AG10803 (cell line): ENCODE results near the gene CNTNAP1.
A peak's percentile ranks its signal among the peaks of the same experiment; 100 is the strongest.
"Not testable (repeated sequence)": the region's sequence is repeated elsewhere in the genome, so short reads cannot be mapped to it uniquely, and the experiment has no call there.

ENCODE experiments used
- DNase-seq: peaks from one replicate; pipeline ENCODE4 v3.0.0; 2010; ENCODE audit warnings: low read depth
- H3K4me3 ChIP-seq: 2 replicates; pipeline ENCODE4 v1.5.1; 2011; ENCODE audit warnings: mild to moderate bottlenecking, low read length, control low read depth
- TF ChIP-seq, protein P1 (sequence below): conservative IDR thresholded peaks from 2 replicates; pipeline ENCODE4 v1.5.1; 2011; ENCODE audit warnings: mild to moderate bottlenecking, low read length, control low read depth, inconsistent platforms

CNTNAP1 gene

DNA sequence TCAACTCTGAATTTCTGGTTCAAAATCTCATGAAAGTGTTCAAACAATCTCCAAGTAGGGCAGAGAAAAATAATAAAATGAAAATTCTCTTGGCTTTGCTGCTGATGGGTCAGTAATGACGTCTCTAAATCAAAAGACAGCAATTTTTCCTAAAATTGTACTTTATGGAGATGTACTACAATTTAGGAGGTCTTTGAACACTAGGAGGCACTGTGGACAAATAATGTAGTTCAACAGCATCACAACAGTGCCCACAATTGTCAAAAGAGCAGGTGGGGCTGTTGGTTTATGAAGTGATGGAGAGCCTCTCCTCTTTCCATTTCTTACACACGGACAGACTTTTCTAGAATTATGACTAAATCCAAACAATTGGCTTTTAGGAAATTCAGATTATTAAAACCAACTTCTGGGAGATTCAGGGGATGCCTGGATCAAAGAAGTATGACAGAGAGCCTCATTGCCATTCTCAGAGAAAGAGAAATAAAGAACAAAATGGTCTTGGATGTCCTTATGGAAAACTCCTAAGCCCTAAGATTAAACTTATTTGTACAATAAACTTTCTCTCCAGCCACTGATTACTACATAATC lies 38.8 kb downstream of the CNTNAP1 start:
- H3K4me3 ChIP-seq = no peak overlapping the region
- TF ChIP-seq, protein P1, sequence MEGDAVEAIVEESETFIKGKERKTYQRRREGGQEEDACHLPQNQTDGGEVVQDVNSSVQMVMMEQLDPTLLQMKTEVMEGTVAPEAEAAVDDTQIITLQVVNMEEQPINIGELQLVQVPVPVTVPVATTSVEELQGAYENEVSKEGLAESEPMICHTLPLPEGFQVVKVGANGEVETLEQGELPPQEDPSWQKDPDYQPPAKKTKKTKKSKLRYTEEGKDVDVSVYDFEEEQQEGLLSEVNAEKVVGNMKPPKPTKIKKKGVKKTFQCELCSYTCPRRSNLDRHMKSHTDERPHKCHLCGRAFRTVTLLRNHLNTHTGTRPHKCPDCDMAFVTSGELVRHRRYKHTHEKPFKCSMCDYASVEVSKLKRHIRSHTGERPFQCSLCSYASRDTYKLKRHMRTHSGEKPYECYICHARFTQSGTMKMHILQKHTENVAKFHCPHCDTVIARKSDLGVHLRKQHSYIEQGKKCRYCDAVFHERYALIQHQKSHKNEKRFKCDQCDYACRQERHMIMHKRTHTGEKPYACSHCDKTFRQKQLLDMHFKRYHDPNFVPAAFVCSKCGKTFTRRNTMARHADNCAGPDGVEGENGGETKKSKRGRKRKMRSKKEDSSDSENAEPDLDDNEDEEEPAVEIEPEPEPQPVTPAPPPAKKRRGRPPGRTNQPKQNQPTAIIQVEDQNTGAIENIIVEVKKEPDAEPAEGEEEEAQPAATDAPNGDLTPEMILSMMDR = peak; percentile 71
- peak; percentile 63 for DNase-seq

DNA sequence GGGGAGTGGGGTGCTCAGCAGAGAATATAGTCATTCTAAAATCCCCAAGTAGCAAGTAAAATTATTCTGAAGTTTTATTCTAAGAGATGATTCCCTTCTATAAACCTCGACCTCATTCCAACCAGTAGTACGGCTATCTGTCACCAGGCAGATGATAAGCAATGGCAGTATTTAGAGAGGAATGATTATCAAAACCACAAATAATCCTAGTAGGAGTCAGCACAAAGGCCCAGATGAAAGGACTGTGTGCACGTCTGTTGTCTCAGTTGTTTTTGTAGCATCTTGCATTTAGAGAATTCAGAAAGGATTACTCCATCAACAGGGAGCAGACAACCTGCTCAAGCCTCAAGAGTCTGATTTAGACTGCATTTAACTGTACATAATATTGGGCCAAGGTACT lies 41.3 kb downstream of the CNTNAP1 start:
- DNase-seq = no peak
- no peak overlapping the region for H3K4me3 ChIP-seq
- TF ChIP-seq, protein P1 = no peak

DNA sequence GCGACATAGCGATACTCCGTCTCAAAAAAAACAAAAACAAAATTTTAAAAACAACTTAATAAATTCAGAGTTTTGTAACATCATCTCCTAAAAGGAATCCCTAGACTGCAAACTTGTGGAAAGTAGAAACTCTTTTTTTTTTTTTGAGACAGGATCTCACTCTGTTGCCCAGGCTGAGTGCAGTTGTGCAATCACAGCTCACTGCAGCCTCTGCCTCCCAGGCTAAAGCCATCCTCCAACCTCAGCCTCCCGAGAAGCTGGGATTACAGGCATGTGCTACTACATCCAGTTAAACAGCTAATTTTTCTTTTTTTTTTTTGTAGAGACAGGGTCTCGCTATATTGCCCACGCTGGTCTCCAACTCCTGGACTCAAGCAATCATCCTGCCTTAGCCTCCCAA lies 42.8 kb downstream of the CNTNAP1 start:
- TF ChIP-seq, protein P1 = no peak
- no peak overlapping the region for H3K4me3 ChIP-seq
- no peak for DNase-seq

DNA sequence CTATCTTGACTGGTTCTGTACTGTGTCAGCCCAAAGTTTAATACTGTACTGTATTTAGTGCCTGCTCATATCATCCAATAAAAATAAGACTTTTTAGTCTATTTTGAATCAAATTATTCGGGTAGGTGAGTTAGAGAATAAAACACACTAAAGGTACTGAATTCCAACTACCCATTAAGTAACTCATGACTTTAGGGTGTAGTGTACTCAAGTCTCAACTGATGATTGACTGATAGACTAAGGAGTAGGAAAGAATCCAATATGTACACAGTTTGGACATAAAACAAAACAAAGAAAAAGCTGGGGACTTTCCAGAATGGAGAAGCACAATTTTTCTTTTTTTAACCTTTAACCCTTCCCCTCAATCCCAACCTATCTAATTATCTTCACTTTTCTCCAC lies 58.4 kb downstream of the CNTNAP1 start:
- no peak for DNase-seq
- TF ChIP-seq, protein P1 = no peak

DNA sequence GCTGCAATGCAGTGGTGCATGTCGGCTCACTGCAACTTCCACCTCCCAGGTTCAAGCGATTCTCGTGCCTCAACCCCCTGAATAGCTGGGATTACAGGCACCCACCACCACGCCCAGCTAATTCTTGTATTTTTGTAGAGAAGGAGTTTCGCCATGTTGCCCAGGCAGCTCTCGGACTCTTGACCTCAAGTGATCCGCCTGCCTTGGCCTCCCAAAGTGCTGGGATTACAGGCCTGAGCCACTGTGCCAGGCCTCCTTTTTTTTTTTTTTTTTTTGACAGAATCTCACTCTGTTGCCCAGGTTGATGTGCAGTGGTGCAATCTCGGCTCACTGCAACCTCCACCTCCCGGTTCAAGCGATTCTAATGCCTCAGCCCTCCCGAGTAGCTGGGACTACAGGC lies 60.6 kb downstream of the CNTNAP1 start:
- DNase-seq, H3K4me3 ChIP-seq: not testable (repeated sequence)

More for the DNA sequence above, 58.4 kb downstream of the CNTNAP1 start:
- no peak overlapping the region for H3K4me3 ChIP-seq

DNA sequence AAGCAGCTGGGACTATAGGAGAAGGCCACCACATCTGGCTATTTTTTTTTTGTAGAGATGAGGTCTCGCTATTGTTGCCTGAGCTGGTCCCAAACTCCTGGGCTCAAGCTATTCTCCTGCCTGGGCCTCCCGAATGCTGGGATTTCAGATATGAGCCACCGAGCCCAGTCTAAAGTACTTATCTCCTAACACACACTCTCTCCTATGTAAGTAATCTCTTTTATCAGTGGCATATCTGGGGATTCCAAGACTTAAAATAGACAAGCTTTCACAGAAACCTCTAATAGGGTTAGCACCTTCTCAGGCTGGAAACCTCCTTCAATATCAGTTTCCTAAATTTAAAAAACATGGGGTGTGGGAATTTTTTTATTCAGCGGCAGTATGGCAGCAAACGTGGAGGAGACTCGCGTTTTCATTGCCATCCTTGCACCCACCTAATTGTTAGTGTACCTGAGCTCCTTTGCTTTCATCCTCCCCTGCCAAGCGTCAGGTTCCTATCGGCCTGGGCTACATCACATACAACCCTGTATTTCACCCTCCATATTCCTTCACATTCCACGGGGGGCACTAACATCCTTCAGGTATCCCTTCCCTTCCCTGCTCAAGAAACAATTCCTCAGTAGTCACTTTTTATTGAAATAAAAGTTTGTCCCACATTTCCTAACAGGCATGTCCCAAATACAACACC lies 61.4 kb downstream of the CNTNAP1 start:
- no peak for DNase-seq

DNA sequence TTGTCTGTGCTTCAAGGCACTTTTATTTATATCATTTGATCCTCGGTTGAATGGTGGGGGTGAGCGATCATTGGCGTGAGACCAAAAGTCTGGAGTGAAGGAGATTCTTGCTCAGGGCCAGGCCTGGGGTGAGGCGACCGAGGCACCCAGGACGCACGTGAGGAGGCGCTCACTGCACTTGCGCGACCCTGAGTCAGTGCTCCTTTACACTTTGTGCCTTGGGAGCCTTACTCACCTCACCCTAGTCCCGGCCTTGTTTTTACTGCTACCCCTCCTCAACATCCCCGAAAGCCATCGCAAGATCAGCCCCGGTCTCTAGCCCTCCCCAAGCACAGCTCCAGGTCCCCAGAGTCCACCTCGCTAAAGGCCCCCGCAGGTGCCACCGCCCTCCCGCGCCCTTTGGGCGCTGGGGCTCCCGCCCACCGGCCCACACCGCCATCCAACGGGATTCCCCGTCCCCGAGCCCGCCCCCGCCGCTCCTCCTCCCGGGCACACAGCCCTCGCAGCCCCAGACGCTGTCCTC lies 62.0 kb downstream of the CNTNAP1 start:
- TF ChIP-seq, protein P1 = no peak
- peak; percentile 56 for DNase-seq
- H3K4me3 ChIP-seq = peak overlapping the region; percentile 88

More for the DNA sequence above, 61.4 kb downstream of the CNTNAP1 start:
- H3K4me3 ChIP-seq = peak overlapping the region; percentile 88
- TF ChIP-seq, protein P1 = peak; percentile 33
